CD14-positive monocyte (primary cell): ENCODE measurements around the gene CCDC142. TPM values are rescaled to one million over a fixed set of nuclear protein-coding genes. Genes with fewer than 3 reads are reported as not detected.
A peak's percentile ranks its signal among the peaks of the same experiment; 100 is the strongest.

Experiments
- DNase-seq, 3 donors: peaks; one replicate each; pipeline ENCODE4 v3.0.0-alpha.2; 2011 to 2022
- H2AFZ ChIP-seq: 2 replicates; pipeline ENCODE4 v1.6.0; 2012; ENCODE audit warnings: mild to moderate bottlenecking, low read depth, low read length, inconsistent platforms; ENCODE audit not compliant: insufficient read depth, poor library complexity, severe bottlenecking
- H3K27ac ChIP-seq, 2 donors: 1 replicate in 1 of 2; 2 replicates in 1 of 2; pipeline ENCODE4 v1.5.1; 2012 to 2013; ENCODE audit warnings: low read length in 2 of 2, control low read depth in 1 of 2, inconsistent platforms in 1 of 2, low read depth in 1 of 2, mild to moderate bottlenecking in 1 of 2
- H3K27me3 ChIP-seq, 2 donors: one replicate each; pipeline versions ENCODE4 v1.6.0 to v1.6.1; 2011 to 2013; ENCODE audit warnings: low read length in 2 of 2; ENCODE audit not compliant: control insufficient read depth in 2 of 2, insufficient read depth in 2 of 2
- H3K36me3 ChIP-seq, 2 donors: replicated peaks in 1 of 2; 1 replicate in 1 of 2; 2 replicates in 1 of 2; pipeline versions ENCODE4 v1.5.1 to v1.6.1; 2012 to 2013; ENCODE audit warnings: low read length in 2 of 2, control low read depth in 1 of 2, inconsistent platforms in 1 of 2, mild to moderate bottlenecking in 1 of 2; ENCODE audit not compliant: insufficient read depth in 2 of 2, control insufficient read depth in 1 of 2
- H3K4me1 ChIP-seq, 2 donors: 1 replicate in 1 of 2; 2 replicates in 1 of 2; pipeline versions ENCODE4 v1.5.1 to v1.6.1; 2012 to 2013; ENCODE audit warnings: low read length in 2 of 2, control low read depth in 1 of 2, inconsistent platforms in 1 of 2, mild to moderate bottlenecking in 1 of 2, moderate library complexity in 1 of 2; ENCODE audit not compliant: insufficient read depth in 2 of 2, control insufficient read depth in 1 of 2
- H3K4me2 ChIP-seq: replicated peaks from 2 replicates; pipeline ENCODE3; 2012; ENCODE audit warnings: low read length, moderate library complexity, mild to moderate bottlenecking; ENCODE audit not compliant: poor library complexity, severe bottlenecking; ENCODE audit errors: extremely low read depth
- H3K4me3 ChIP-seq, 3 experiments: fragments of 200-600 bp in 1 of 3; sonication (generic) in 1 of 3; replicated peaks in 1 of 3; 1 replicate in 2 of 3; 2 replicates in 1 of 3; pipeline ENCODE4 v1.5.1; 2011 to 2013; ENCODE audit warnings: low read length in 3 of 3, mild to moderate bottlenecking in 3 of 3, control low read depth in 2 of 3, low read depth in 2 of 3, inconsistent platforms in 1 of 3, moderate library complexity in 1 of 3
- H3K79me2 ChIP-seq: 2 replicates; pipeline ENCODE4 v1.6.0; 2012; ENCODE audit warnings: mild to moderate bottlenecking, control low read depth, inconsistent platforms, low read length, moderate library complexity; ENCODE audit not compliant: insufficient read depth
- H3K9ac ChIP-seq: 2 replicates; pipeline ENCODE4 v1.6.0; 2017; ENCODE audit warnings: low read length, mild to moderate bottlenecking; ENCODE audit not compliant: insufficient read depth, poor library complexity, severe bottlenecking
- H3K9me3 ChIP-seq, 2 donors: replicated peaks in 1 of 2; 1 replicate in 1 of 2; 2 replicates in 1 of 2; pipeline versions ENCODE4 v1.5.1 to v1.6.1; 2012 to 2013; ENCODE audit warnings: low read length in 2 of 2, control low read depth in 1 of 2; ENCODE audit not compliant: control insufficient read depth in 1 of 2, insufficient read depth in 1 of 2
- H4K20me1 ChIP-seq: 2 replicates; pipeline ENCODE4 v1.6.0; 2012; ENCODE audit warnings: mild to moderate bottlenecking, low read length, control low read depth, moderate library complexity; ENCODE audit not compliant: insufficient read depth
- H3K27ac Mint-ChIP-seq, 7 donors: one replicate each; pipeline ENCODE4 v1.8.0; 2020; ENCODE audit warnings: mild to moderate bottlenecking in 7 of 7, mixed read lengths in 7 of 7, moderate library complexity in 6 of 7, inconsistent platforms in 2 of 7
- H3K27me3 Mint-ChIP-seq, 3 donors: one replicate each; pipeline ENCODE4 v1.8.0; 2021 to 2022; ENCODE audit warnings: low read depth in 3 of 3, mild to moderate bottlenecking in 3 of 3, mixed read lengths in 3 of 3, moderate library complexity in 3 of 3, inconsistent platforms in 1 of 3
- H3K36me3 Mint-ChIP-seq, 2 donors: one replicate each; pipeline ENCODE4 v1.8.0; 2020; ENCODE audit warnings: mixed read lengths in 2 of 2, inconsistent platforms in 1 of 2, mild to moderate bottlenecking in 1 of 2
- H3K4me1 Mint-ChIP-seq: one replicate; pipeline ENCODE4 v1.8.0; 2020; ENCODE audit warnings: mild to moderate bottlenecking, mixed read lengths
- H3K4me3 Mint-ChIP-seq, 2 donors: one replicate each; pipeline ENCODE4 v1.8.0; 2020; ENCODE audit warnings: mild to moderate bottlenecking in 2 of 2, mixed read lengths in 2 of 2, moderate library complexity in 1 of 2
- H3K9me3 Mint-ChIP-seq, 7 donors: one replicate each; pipeline ENCODE4 v1.8.0; 2020 to 2022; ENCODE audit warnings: mixed read lengths in 7 of 7, mild to moderate bottlenecking in 6 of 7, moderate library complexity in 6 of 7, inconsistent platforms in 2 of 7
- CTCF ChIP-seq: fragments of 200-600 bp; IDR thresholded peaks from one replicate; pipeline ENCODE4 v1.8.0; 2022; ENCODE audit warnings: antibody characterized with exemption, mild to moderate bottlenecking
- WGBS: methylation state at CpG from one replicate; pipeline ENCODE4 v1.1.5; 2013; ENCODE audit warnings: missing lambda C conversion rate; ENCODE audit not compliant: insufficient coverage; 5-methylcytosine and 5-hydroxymethylcytosine counted together
- intact Hi-C, 2 donors: fragments of 100-400 bp; cut with micrococcal nuclease; formaldehyde crosslinking; loops; one replicate each; pipeline versions ENCODE4 v1.15.0 to v1.15.1; 2023
- polyA plus RNA-seq, 3 donors: library from polyadenylated mRNA; depleted of rRNA in 1 of 3; unstranded in 2 of 3; stranded (reverse) in 1 of 3; fragments of 300-500 nt in 2 of 3; fragments of >200 nt in 1 of 3; fragmentation: Illumina TruSeq in 2 of 3; gene quantifications; 1 replicate in 2 of 3; 2 replicates in 1 of 3; pipeline ENCODE4 v1.2.3, GENCODE V29; 2012 to 2021

The CCDC142 gene
- polyA plus RNA-seq, 3 donors = 2.2 to 15.8 (median 3.7) TPM

- Histone ChIP-seq H3K4me1 (peaks cover 28 to 46% of the 10 kb centered on the region in 2 donors), H3K9ac (peak within 1 kb of the TSS; percentile 96), H3K79me2 (peaks cover 29% of the 10 kb centered on the region), H4K20me1 (peaks cover 26% of the 10 kb centered on the region), H2AFZ (peak within 1 kb of the TSS; percentile 93), H3K27me3 (no peaks in the 10 kb centered on the region), H3K27ac (peak within 1 kb of the TSS; percentile 91 to 95), H3K36me3 (peaks cover 23 to 43% of the 10 kb centered on the region in 2 donors), H3K4me2 (peak within 1 kb of the TSS; percentile 96), H3K9me3 (no peaks in the 10 kb centered on the region), H3K4me3 (peak within 1 kb of the TSS; percentile 65 to 96 (median 87))
- Mint-ChIP-seq H3K4me1 (peaks cover 42% of the 10 kb centered on the region), H3K36me3 (peaks cover 40 to 52% of the 10 kb centered on the region in 2 donors), H3K4me3 (peak within 1 kb of the TSS; percentile 94 to 98), H3K27me3 (peaks cover 0 to 5% (median 3%) of the 10 kb centered on the region in 3 donors), H3K27ac (peak within 1 kb of the TSS; percentile 95 to 98 (median 96)), H3K9me3 (peaks cover 0 to 8% (median 0%) of the 10 kb centered on the region in 7 donors)
- intact Hi-C loops = loop anchor here (1.0 to 10.0 kb wide), 5 partner anchors 22 to 72 kb away; partner anchors contain the start of genes CCDC142 (in 2 of the 2), INO80B (in 2 of the 2), TTC31 (in 2 of the 2) and WBP1 (in 2 of the 2)
- TF ChIP-seq CTCF = no peak
- WGBS = under 1% methylated on average over 85 of the region's 87 CpGs
- peak; percentile 91 to 98 (median 96) for DNase-seq
These were observed 46.8 kb upstream of the CCDC142 start, which contains the start of the genes AUP1 and HTRA2 for GRCh38 chr2:74529357-74530238. AUP1 (minus strand) TSS chr2:74529706; CDS start chr2:74529629, 77 bp downstream. HTRA2 (plus strand) TSS chr2:74529933; CDS start chr2:74530007, 74 bp downstream.
